ENCODE measurements around the gene RBM11.

RBM11 gene

GRCh38 chr21:14265023-14265422 lies 49.1 kb downstream of the RBM11 start:
- no peak for ATAC-seq (ENCODE audit: low read depth)
- Histone ChIP-seq H3K4me1 (ENCODE audit: insufficient read depth, poor library complexity, severe bottlenecking) (no peaks in the 10 kb centered on the region), H3K27ac (ENCODE audit: poor library complexity, severe bottlenecking) (no peak overlapping the region), H3K4me3 (ENCODE audit: severe bottlenecking) (no peak overlapping the region), H3K9me3 (ENCODE audit: severe bottlenecking) (no peaks in the 10 kb centered on the region), H3K27me3 (ENCODE audit: insufficient read depth, poor library complexity, severe bottlenecking) (peaks cover 12% of the 10 kb centered on the region), H3K36me3 (ENCODE audit: low read depth) (no peaks in the 10 kb centered on the region)
- no peak for DNase-seq (ENCODE audit: low spot score)
- TF ChIP-seq CTCF (IDR thresholded peaks at IDR 0.05; ENCODE audit: poor library complexity, severe bottlenecking) = no peak

GRCh38 chr21:14267076-14267475 lies 51.1 kb downstream of the RBM11 start:
- Histone ChIP-seq H3K27ac (ENCODE audit: poor library complexity, severe bottlenecking) (no peak overlapping the region), H3K36me3 (ENCODE audit: low read depth) (no peaks in the 10 kb centered on the region), H3K4me3 (ENCODE audit: severe bottlenecking) (no peak overlapping the region), H3K4me1 (ENCODE audit: insufficient read depth, poor library complexity, severe bottlenecking) (no peaks in the 10 kb centered on the region), H3K27me3 (ENCODE audit: insufficient read depth, poor library complexity, severe bottlenecking) (peaks cover 12% of the 10 kb centered on the region), H3K9me3 (ENCODE audit: severe bottlenecking) (no peaks in the 10 kb centered on the region)
- TF ChIP-seq CTCF (IDR thresholded peaks at IDR 0.05; ENCODE audit: poor library complexity, severe bottlenecking) = no peak
- DNase-seq (ENCODE audit: low spot score) (no peak), ATAC-seq (ENCODE audit: low read depth) (no peak)

- H3K36me3 ChIP-seq (ENCODE audit: low read depth) = no peaks in the 10 kb centered on the region
- no peak for ATAC-seq (ENCODE audit: low read depth)
- no peaks in the 10 kb centered on the region for H3K27me3 ChIP-seq (ENCODE audit: insufficient read depth, poor library complexity, severe bottlenecking)
- no peaks in the 10 kb centered on the region for H3K4me1 ChIP-seq (ENCODE audit: insufficient read depth, poor library complexity, severe bottlenecking)
- DNase-seq (ENCODE audit: low spot score) = no peak
- H3K27ac ChIP-seq (ENCODE audit: poor library complexity, severe bottlenecking) = no peak overlapping the region
- no peak for TF ChIP-seq CTCF (IDR thresholded peaks at IDR 0.05; ENCODE audit: poor library complexity, severe bottlenecking)
- no peaks in the 10 kb centered on the region for H3K9me3 ChIP-seq (ENCODE audit: severe bottlenecking)
- H3K4me3 ChIP-seq (ENCODE audit: severe bottlenecking) = no peak overlapping the region
Measured at GRCh38 chr21:14270631-14271030, 54.7 kb downstream of the RBM11 start.

GRCh38 chr21:14271053-14271452 lies 55.1 kb downstream of the RBM11 start:
- no peak overlapping the region for H3K4me3 ChIP-seq (ENCODE audit: severe bottlenecking)
- no peak for TF ChIP-seq CTCF (IDR thresholded peaks at IDR 0.05; ENCODE audit: poor library complexity, severe bottlenecking)
- H3K4me1 ChIP-seq (ENCODE audit: insufficient read depth, poor library complexity, severe bottlenecking) = no peaks in the 10 kb centered on the region
- H3K9me3 ChIP-seq (ENCODE audit: severe bottlenecking) = no peaks in the 10 kb centered on the region
- H3K27ac ChIP-seq (ENCODE audit: poor library complexity, severe bottlenecking) = no peak overlapping the region
- ATAC-seq (ENCODE audit: low read depth) (no peak), DNase-seq (ENCODE audit: low spot score) (no peak)
- H3K36me3 ChIP-seq (ENCODE audit: low read depth) = no peaks in the 10 kb centered on the region
- H3K27me3 ChIP-seq (ENCODE audit: insufficient read depth, poor library complexity, severe bottlenecking) = no peaks in the 10 kb centered on the region

DNA sequence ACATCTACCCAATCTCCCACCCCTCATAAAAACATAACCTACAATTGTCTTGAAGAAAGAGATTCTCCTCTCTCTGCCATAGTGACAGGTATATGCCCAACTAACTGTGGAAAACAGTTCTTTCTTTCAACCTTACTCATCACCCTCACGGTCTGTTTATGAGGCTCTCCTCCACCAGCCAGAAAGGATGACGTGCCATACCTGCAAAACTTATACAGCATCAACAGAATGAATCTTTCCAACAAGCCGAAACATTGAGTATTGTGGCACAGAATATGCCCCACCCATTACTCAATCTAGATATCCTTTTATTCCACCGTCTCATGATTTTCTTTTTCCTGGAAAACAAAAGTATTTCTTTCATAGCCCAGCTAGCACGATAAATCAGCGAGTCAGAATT lies 55.7 kb downstream of the RBM11 start:
- TF ChIP-seq CTCF (IDR thresholded peaks at IDR 0.05; ENCODE audit: poor library complexity, severe bottlenecking) = no peak
- H3K27me3 ChIP-seq (ENCODE audit: insufficient read depth, poor library complexity, severe bottlenecking) = no peaks in the 10 kb centered on the region
- no peak for ATAC-seq (ENCODE audit: low read depth)

More for the DNA sequence above, 55.7 kb downstream of the RBM11 start:
- Histone ChIP-seq H3K36me3 (ENCODE audit: low read depth) (no peaks in the 10 kb centered on the region), H3K9me3 (ENCODE audit: severe bottlenecking) (no peaks in the 10 kb centered on the region), H3K27ac (ENCODE audit: poor library complexity, severe bottlenecking) (no peak overlapping the region), H3K4me3 (ENCODE audit: severe bottlenecking) (no peak overlapping the region), H3K4me1 (ENCODE audit: insufficient read depth, poor library complexity, severe bottlenecking) (no peaks in the 10 kb centered on the region)
- DNase-seq (ENCODE audit: low spot score) = no peak

Data from RWPE2 (cell line).